H1 (cell line): Measurements from ENCODE around the gene FKBP5. TPM values are rescaled to one million over a fixed set of nuclear protein-coding genes. Genes with fewer than 3 reads are reported as not detected.

Source experiments
- CTCF ChIA-PET: fragments of 300-600 bp; sonication (Branson Sonifier 250); formaldehyde crosslinking; loops from one replicate; lab custom pipeline; 2021; ENCODE audit not compliant: partially characterized antibody; lab: Charles Lee
- POLR2A ChIA-PET: fragments of 300-600 bp; sonication (Branson Sonifier 250); formaldehyde crosslinking; loops from one replicate; lab custom pipeline; 2021; ENCODE audit warnings: inconsistent platforms; ENCODE audit not compliant: partially characterized antibody; lab: Charles Lee
- DNase-seq, 2 experiments: peaks; one replicate each; pipeline versions ENCODE4 v3.0.0 to v3.0.0-alpha.2; 2010 to 2022; ENCODE audit warnings: low spot score in 2 of 2, low read depth in 1 of 2, mixed read lengths in 1 of 2
- FAIRE-seq: peaks from 2 replicates; lab custom pipeline; 2011; peaks lifted over from hg19 to GRCh38; lab: Jason Lieb, UNC
- H2AFZ ChIP-seq: 2 replicates; pipeline ENCODE4 v1.8.1; 2012; ENCODE audit warnings: low read length, inconsistent platforms
- H2AK5ac ChIP-seq: 2 replicates; pipeline ENCODE4 v1.6.1; 2013; ENCODE audit warnings: low read depth, low read length
- H2BK120ac ChIP-seq: replicated peaks from 2 replicates; pipeline ENCODE3; 2013; ENCODE audit warnings: low read depth, low read length, inconsistent platforms
- H2BK12ac ChIP-seq: 2 replicates; pipeline ENCODE4 v1.6.1; 2013; ENCODE audit warnings: low read depth, low read length
- H2BK15ac ChIP-seq: 2 replicates; pipeline ENCODE4 v1.6.1; 2013; ENCODE audit warnings: low read length
- H2BK20ac ChIP-seq: 2 replicates; pipeline ENCODE4 v1.6.1; 2013; ENCODE audit warnings: low read length
- H2BK5ac ChIP-seq: 2 replicates; pipeline ENCODE4 v1.6.1; 2013; ENCODE audit warnings: low read depth, low read length
- H3K14ac ChIP-seq: 2 replicates; pipeline ENCODE4 v1.6.1; 2013; ENCODE audit warnings: inconsistent platforms; ENCODE audit not compliant: insufficient read length
- H3K18ac ChIP-seq: 2 replicates; pipeline ENCODE4 v1.6.1; 2013; ENCODE audit warnings: low read length; ENCODE audit errors: extremely low read depth
- H3K23ac ChIP-seq: 2 replicates; pipeline ENCODE4 v1.6.1; 2013; ENCODE audit warnings: inconsistent platforms; ENCODE audit not compliant: insufficient read length
- H3K23me2 ChIP-seq: 2 replicates; pipeline ENCODE4 v1.6.1; 2013; ENCODE audit warnings: low read depth, low read length
- H3K27ac ChIP-seq: 2 replicates; pipeline ENCODE4 v1.6.1; 2011; ENCODE audit warnings: low read depth, low read length, inconsistent platforms
- H3K27me3 ChIP-seq, 4 experiments: replicated peaks in 1 of 4; 1 replicate in 1 of 4; 2 replicates in 3 of 4; pipeline versions ENCODE4 v1.6.1 to v1.8.1; 2011 to 2013; ENCODE audit warnings: low read length in 3 of 4, mild to moderate bottlenecking in 3 of 4, inconsistent platforms in 2 of 4, mixed read lengths in 2 of 4, moderate library complexity in 1 of 4; ENCODE audit not compliant: control insufficient read depth in 3 of 4, insufficient read depth in 3 of 4; ENCODE audit errors: extremely low read depth in 1 of 4
- H3K36me3 ChIP-seq, 4 experiments: 2 replicates each; pipeline versions ENCODE4 v1.6.1 to v1.8.1; 2011 to 2013; ENCODE audit warnings: mild to moderate bottlenecking in 4 of 4, low read length in 3 of 4, moderate library complexity in 2 of 4, control low read depth in 1 of 4, inconsistent platforms in 1 of 4; ENCODE audit not compliant: insufficient read depth in 4 of 4, control insufficient read depth in 2 of 4
- H3K4ac ChIP-seq: replicated peaks from 2 replicates; pipeline ENCODE3; 2013; ENCODE audit warnings: low read length, low read depth, mixed read lengths, inconsistent platforms; ENCODE audit not compliant: insufficient read length
- H3K4me1 ChIP-seq, 4 experiments: replicated peaks in 1 of 4; 1 replicate in 1 of 4; 2 replicates in 3 of 4; pipeline versions ENCODE4 v1.6.1 to v1.8.1; 2011 to 2013; ENCODE audit warnings: low read length in 3 of 4, inconsistent platforms in 2 of 4, mixed read lengths in 1 of 4; ENCODE audit not compliant: insufficient read depth in 4 of 4, control insufficient read depth in 3 of 4
- H3K4me2 ChIP-seq, 2 experiments: 2 replicates each; pipeline versions ENCODE4 v1.6.1 to v1.8.1; 2011 to 2013; ENCODE audit warnings: low read depth in 2 of 2, low read length in 2 of 2, control low read depth in 1 of 2, inconsistent platforms in 1 of 2, mild to moderate bottlenecking in 1 of 2; ENCODE audit not compliant: insufficient read depth in 1 of 2
- H3K4me3 ChIP-seq, 4 experiments: fragments of 200-600, 300-600 bp in 1 of 4; sonication (generic), shearing (Covaris generic), sonication (Bioruptor Twin) in 1 of 4; 2 replicates each; pipeline versions ENCODE4 v1.5.1 to v1.8.1; 2011 to 2016; ENCODE audit warnings: low read length in 4 of 4, low read depth in 3 of 4, control low read depth in 2 of 4, inconsistent platforms in 2 of 4, mild to moderate bottlenecking in 2 of 4, mixed read lengths in 1 of 4, moderate library complexity in 1 of 4; ENCODE audit not compliant: insufficient read depth in 2 of 4; ENCODE audit errors: extremely low read depth in 1 of 4
- H3K56ac ChIP-seq: replicated peaks from 2 replicates; pipeline ENCODE3; 2013; ENCODE audit warnings: low read depth, mild to moderate bottlenecking, mixed read lengths, low read length, inconsistent platforms; ENCODE audit not compliant: insufficient read length
- H3K79me1 ChIP-seq: 2 replicates; pipeline ENCODE4 v1.6.1; 2013; ENCODE audit warnings: low read depth, low read length, control low read depth
- H3K79me2 ChIP-seq, 2 experiments: 2 replicates each; pipeline versions ENCODE4 v1.6.1 to v1.8.1; 2012 to 2013; ENCODE audit warnings: low read length in 2 of 2, mild to moderate bottlenecking in 2 of 2, inconsistent platforms in 1 of 2; ENCODE audit not compliant: insufficient read depth in 2 of 2, control insufficient read depth in 1 of 2
- H3K9ac ChIP-seq, 4 experiments: replicated peaks in 1 of 4; 1 replicate in 1 of 4; 2 replicates in 3 of 4; pipeline versions ENCODE4 v1.6.1 to v1.8.1; 2011 to 2013; ENCODE audit warnings: low read depth in 3 of 4, low read length in 3 of 4, control low read depth in 2 of 4, mild to moderate bottlenecking in 2 of 4, moderate library complexity in 2 of 4, inconsistent platforms in 1 of 4; ENCODE audit errors: extremely low read depth in 1 of 4
- H3K9me3 ChIP-seq, 2 experiments: 2 replicates each; pipeline versions ENCODE4 v1.6.1 to v1.8.1; 2012 to 2013; ENCODE audit warnings: mild to moderate bottlenecking in 2 of 2, moderate library complexity in 2 of 2, control low read depth in 1 of 2, inconsistent platforms in 1 of 2, low read depth in 1 of 2, low read length in 1 of 2, mixed read lengths in 1 of 2; ENCODE audit not compliant: insufficient read depth in 2 of 2
- H4K20me1 ChIP-seq, 2 experiments: replicated peaks in 1 of 2; 2 replicates each; pipeline versions ENCODE3 to v1.8.1; 2011 to 2013; ENCODE audit warnings: inconsistent platforms in 2 of 2, low read length in 2 of 2, mild to moderate bottlenecking in 1 of 2; ENCODE audit not compliant: insufficient read depth in 2 of 2, control insufficient read depth in 1 of 2
- H4K5ac ChIP-seq: 2 replicates; pipeline ENCODE4 v1.6.1; 2013; ENCODE audit warnings: low read length, low read depth, mixed read lengths, inconsistent platforms; ENCODE audit not compliant: insufficient read length
- H4K8ac ChIP-seq: 2 replicates; pipeline ENCODE4 v1.8.0; 2013; ENCODE audit warnings: mild to moderate bottlenecking, moderate library complexity, low read length, inconsistent platforms; ENCODE audit not compliant: insufficient read depth; ENCODE audit errors: extremely low read depth
- H4K91ac ChIP-seq: replicated peaks from 2 replicates; pipeline ENCODE3; 2013; ENCODE audit warnings: low read length, mixed read lengths, inconsistent platforms; ENCODE audit not compliant: insufficient read length
- RFX5 ChIP-seq: IDR thresholded peaks from 2 replicates; pipeline ENCODE4 v1.6.1; 2011; ENCODE audit warnings: low read depth, low read length, improper control_type of control experiment, borderline replicate concordance
- WGBS, 2 experiments: shearing (Covaris generic) in 1 of 2; methylation state at CpG; one replicate each; pipeline versions ENCODE4 v1.1.6 to v1.1.7; 2013 to 2015; ENCODE audit warnings: low lambda C conversion rate in 2 of 2, mixed read lengths in 2 of 2, inconsistent platforms in 1 of 2, low coverage in 1 of 2, missing lambda C conversion rate in 1 of 2; ENCODE audit not compliant: insufficient replicate concordance in 2 of 2, insufficient coverage in 1 of 2, insufficient read length in 1 of 2; ENCODE audit errors: extremely low coverage in 1 of 2, missing lambda C conversion rate in 1 of 2; 5-methylcytosine and 5-hydroxymethylcytosine counted together
- polyA plus RNA-seq, 7 experiments: library from polyadenylated mRNA; depleted of rRNA in 3 of 7; stranded (reverse) in 5 of 7; unstranded in 2 of 7; fragments of >200 nt in 5 of 7; fragments of 200-250 nt in 2 of 7; gene quantifications; 1 replicate in 5 of 7; 2 replicates in 1 of 7; 4 replicates in 1 of 7; pipeline versions ENCODE4 v1.2.1 to v1.2.3, GENCODE V29; 2011 to 2013; ENCODE audit warnings: missing spikeins in 2 of 7, mixed read lengths in 2 of 7
- total RNA-seq: library from RNA; stranded (reverse); fragmentation: NEBNext Ultra II Directional; extraction: Animal tissue kit (Norgen Biotek cat#: 25700); gene quantifications from 2 replicates; pipeline ENCODE4 v1.2.1, GENCODE V29; 2021

FKBP5 gene
- total and polyA plus RNA-seq, 2 of the 8 experiments (the other 6 are each of a cell fraction or from before 2014, with no cell fraction given), result 14.3 to 40.4 TPM

- Histone ChIP-seq H3K56ac (no peak overlapping the region), H3K4me1 (peaks cover 2 to 16% (median 7%) of the 10 kb centered on the region in 4 experiments; a peak in 5 of 7 replicates), H2BK15ac (no peak overlapping the region), H3K9me3 (no peaks in the 10 kb centered on the region), H3K79me2 (no peaks in the 10 kb centered on the region), H4K91ac (no peak overlapping the region), H3K4ac (no peak overlapping the region), H2AFZ (no peak overlapping the region), H3K23ac (no peak overlapping the region), H2BK120ac (no peak overlapping the region), H3K14ac (no peak overlapping the region), H3K27ac (no peak overlapping the region), H3K79me1 (no peaks in the 10 kb centered on the region), H2BK5ac (no peak overlapping the region), H4K20me1 (peaks cover 0 to 2% of the 10 kb centered on the region in 2 experiments), H3K4me2 (peak overlapping the region in 1 of 2 experiments; percentile 22; a peak in 1 of 4 replicates), H4K5ac (no peak overlapping the region), H2BK12ac (no peak overlapping the region), H3K36me3 (peaks cover 0 to 8% (median 0%) of the 10 kb centered on the region in 4 experiments; a peak in 1 of 8 replicates), H4K8ac (no peak overlapping the region), H3K27me3 (no peaks in the 10 kb centered on the region), H3K18ac (no peak overlapping the region), H3K4me3 (no peak overlapping the region), H2AK5ac (no peak overlapping the region), H3K23me2 (no peaks in the 10 kb centered on the region), H3K9ac (no peak overlapping the region), H2BK20ac (no peak overlapping the region)
- TF ChIP-seq RFX5, result no peak
- 84% methylated on average over 1 of the region's 1 CpG; no CpG with 5 or more reads in 1 of the 2 experiments for WGBS, 2 experiments
- CTCF ChIA-PET, result interaction anchor here (1.1 to 3.6 kb wide), 7 partner anchors 9 to 135 kb away, joined by 3 to 26 read pairs (median 5); partner anchors contain the start of gene ARMC12
- DNase-seq, result no peak
- no peak for FAIRE-seq
- POLR2A ChIA-PET, result interaction anchor here (0.6 to 1.5 kb wide), 4 partner anchors 27 to 164 kb away, joined by 3 to 4 read pairs (median 3); no protein-coding TSS in a partner anchor
These were observed 88.0 kb downstream of the FKBP5 start for GRCh38 chr6:35600659-35601125.
